SK-N-MC (cell line): ENCODE results near the gene MAGI2.

Experiments
- DNase-seq: peaks from one replicate; pipeline ENCODE4 v3.0.0-alpha.2; 2011; ENCODE audit warnings: low read depth, low spot score
- H3K27ac ChIP-seq: fragments of 200-600 bp; sonication (generic); 2 replicates; pipeline ENCODE4 v1.5.1; 2016; ENCODE audit warnings: mixed run types
- H3K36me3 ChIP-seq: fragments of 200-600 bp; sonication (generic); 2 replicates; pipeline ENCODE4 v1.6.1; 2017; ENCODE audit warnings: antibody characterized with exemption, low read length, mixed read lengths; ENCODE audit not compliant: insufficient read depth
- H3K4me3 ChIP-seq: fragments of 200-600 bp; sonication (generic); 2 replicates; pipeline ENCODE4 v1.5.1; 2016
- H3K9ac ChIP-seq: fragments of 200-600 bp; sonication (generic); 2 replicates; pipeline ENCODE4 v1.8.0; 2017; ENCODE audit warnings: mixed run types, mixed read lengths; ENCODE audit not compliant: insufficient read length
- H3K9me3 ChIP-seq: fragments of 200-600 bp; sonication (generic); 2 replicates; pipeline ENCODE4 v1.6.1; 2017; ENCODE audit warnings: low read depth, mild to moderate bottlenecking, antibody characterized with exemption, low read length, moderate library complexity, mixed read lengths
- EZH2 ChIP-seq: fragments of 200-600 bp; sonication (generic); IDR thresholded peaks from one replicate; pipeline ENCODE4 v1.6.1; 2017; ENCODE audit warnings: antibody characterized with exemption
- FOXP2 ChIP-seq: optimal IDR thresholded peaks from 2 replicates; pipeline ENCODE3; 2011; ENCODE audit warnings: mild to moderate bottlenecking, moderate library complexity; ENCODE audit not compliant: insufficient read depth; ENCODE audit errors: extremely low read length, control extremely low read depth
- POLR2AphosphoS5 ChIP-seq: IDR thresholded peaks from 2 replicates; pipeline ENCODE4 v1.6.1; 2012; ENCODE audit warnings: mild to moderate bottlenecking, low read depth, low read length, borderline replicate concordance

MAGI2 gene

DNA sequence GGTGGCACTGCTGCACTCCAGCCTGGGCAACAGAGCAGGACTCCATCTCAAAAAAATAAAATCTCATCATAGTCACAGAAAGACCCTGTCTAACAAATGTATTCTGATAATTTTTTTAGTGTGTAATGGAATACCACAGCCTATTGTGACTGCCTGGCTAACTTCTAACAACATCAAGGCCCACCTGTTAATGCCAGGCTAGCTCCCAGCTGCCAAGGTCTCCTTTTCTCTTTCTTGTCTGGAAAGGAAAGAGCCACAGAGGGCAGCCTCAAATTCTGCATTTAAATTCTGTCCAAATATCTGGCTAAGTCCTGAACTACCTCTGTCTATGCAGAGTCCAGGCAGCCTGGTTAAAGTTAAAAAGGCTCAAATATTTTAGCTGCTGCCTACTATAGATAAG, 700.9 kb downstream of the MAGI2 start:
- DNase-seq: no peak
- no peak for TF ChIP-seq EZH2
- TF ChIP-seq FOXP2: no peak
- TF ChIP-seq POLR2AphosphoS5: no peak
- H3K36me3 ChIP-seq: no peaks in the 10 kb centered on the region
- H3K4me3 ChIP-seq: no peak overlapping the region
- H3K27ac ChIP-seq: no peak overlapping the region
- H3K9me3 ChIP-seq: no peaks in the 10 kb centered on the region
- H3K9ac ChIP-seq: no peak overlapping the region

DNA sequence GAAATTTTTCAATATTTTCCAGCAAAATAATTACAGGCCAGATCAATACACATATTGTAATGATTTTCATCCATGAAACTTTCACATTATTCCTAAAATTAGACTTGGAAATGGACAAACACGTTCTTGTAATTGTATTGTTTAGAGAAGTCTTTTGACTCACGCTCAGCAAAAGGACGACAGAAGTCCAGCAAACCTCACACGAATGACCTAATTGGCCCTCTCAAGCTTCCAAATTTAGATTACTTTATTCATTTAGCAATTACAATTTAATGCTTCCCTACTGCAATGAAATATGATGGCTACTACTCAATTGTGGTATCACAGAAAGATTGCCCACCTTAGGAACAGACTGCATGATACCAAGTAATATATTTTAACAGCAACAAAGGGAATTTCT, 702.2 kb downstream of the MAGI2 start:
- Histone ChIP-seq H3K9me3 (no peaks in the 10 kb centered on the region), H3K36me3 (no peaks in the 10 kb centered on the region), H3K4me3 (no peak overlapping the region), H3K9ac (no peak overlapping the region), H3K27ac (no peak overlapping the region)
- no peak for DNase-seq
- TF ChIP-seq FOXP2 (no peak), POLR2AphosphoS5 (no peak), EZH2 (no peak)

DNA sequence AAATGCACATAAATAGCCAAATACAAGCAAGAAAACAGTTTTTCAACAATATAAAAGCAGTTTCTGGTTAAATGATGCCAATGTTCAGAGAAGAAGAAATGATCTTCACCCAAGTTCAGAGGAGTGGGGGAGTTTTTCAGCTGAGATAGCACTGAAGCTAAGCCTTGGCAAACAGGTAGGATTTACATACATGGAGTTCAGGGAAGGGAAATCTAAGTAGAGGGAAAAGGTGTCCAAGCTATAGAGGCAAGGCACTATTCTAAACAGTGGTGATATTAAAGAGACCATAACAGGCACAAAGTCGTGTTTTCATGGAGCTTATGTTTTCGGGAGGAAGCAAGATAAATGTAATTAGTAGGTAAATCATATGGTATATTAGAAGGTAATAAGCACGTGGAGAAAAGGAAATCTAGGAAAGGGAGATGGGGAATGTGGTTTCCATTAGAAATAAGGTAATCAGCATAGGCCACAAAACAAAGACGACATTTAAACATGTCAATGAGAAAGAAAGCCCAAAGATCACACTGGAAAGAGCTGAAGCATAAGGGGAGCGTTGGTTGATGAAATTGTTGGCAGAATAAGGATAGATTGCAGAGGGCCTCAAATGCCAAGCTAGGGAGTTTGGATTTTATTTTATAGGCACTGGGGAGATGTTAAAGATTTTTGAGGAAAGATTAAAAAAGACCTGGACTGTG, 704.3 kb downstream of the MAGI2 start:
- Histone ChIP-seq H3K36me3 (no peaks in the 10 kb centered on the region), H3K9ac (no peak overlapping the region), H3K4me3 (no peak overlapping the region), H3K27ac (no peak overlapping the region), H3K9me3 (no peaks in the 10 kb centered on the region)
- DNase-seq: no peak
- TF ChIP-seq FOXP2: no peak
- no peak for TF ChIP-seq EZH2
- no peak for TF ChIP-seq POLR2AphosphoS5

DNA sequence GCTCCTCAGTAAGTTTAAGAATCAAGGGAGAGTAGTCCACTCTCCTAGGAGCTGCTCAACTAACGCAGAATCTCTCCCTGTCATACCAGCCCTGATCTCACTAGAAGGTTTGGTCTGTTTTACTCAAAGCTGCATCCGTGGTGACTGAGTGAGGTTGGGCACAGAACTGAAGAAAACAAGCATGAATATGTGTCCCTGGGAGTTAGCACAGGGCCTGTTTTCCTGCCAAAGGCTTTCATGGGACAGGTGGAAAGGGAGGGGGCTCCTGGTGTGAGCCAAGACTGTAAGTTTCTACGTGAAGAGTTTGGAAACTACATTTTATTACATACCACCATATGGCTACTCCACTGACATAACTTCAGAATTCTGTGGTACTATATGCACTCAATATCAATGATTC, 705.9 kb downstream of the MAGI2 start:
- Histone ChIP-seq H3K9ac (no peak overlapping the region), H3K9me3 (no peaks in the 10 kb centered on the region)
- DNase-seq: no peak

DNA sequence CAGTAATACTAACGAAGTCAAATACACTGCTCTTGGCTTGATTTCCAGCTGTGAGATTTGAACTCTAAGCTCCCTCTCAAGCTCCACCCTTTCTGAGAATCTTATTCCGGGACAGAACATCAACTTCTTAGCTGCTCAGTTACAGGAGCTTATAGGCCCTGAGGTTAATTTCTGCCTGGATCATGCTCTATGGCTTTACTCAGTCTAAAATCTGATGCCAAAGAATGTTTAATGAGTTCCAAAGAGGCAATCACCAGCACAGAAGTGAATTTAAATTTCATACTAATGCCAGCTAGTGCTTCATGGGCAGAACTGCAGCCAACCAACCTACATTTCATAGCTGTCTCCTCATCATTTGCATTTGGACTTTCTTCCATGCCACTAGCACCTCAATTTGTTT, 707.2 kb downstream of the MAGI2 start:
- TF ChIP-seq POLR2AphosphoS5 (no peak), FOXP2 (no peak), EZH2 (no peak)
- H3K27ac ChIP-seq: no peak overlapping the region
- no peak overlapping the region for H3K9ac ChIP-seq
- H3K36me3 ChIP-seq: no peaks in the 10 kb centered on the region
- no peak overlapping the region for H3K4me3 ChIP-seq
- DNase-seq: no peak
- no peaks in the 10 kb centered on the region for H3K9me3 ChIP-seq

More for the DNA sequence above, 705.9 kb downstream of the MAGI2 start:
- no peak for TF ChIP-seq FOXP2
- TF ChIP-seq EZH2: no peak
- no peak for TF ChIP-seq POLR2AphosphoS5
- Histone ChIP-seq H3K4me3 (no peak overlapping the region), H3K27ac (no peak overlapping the region), H3K36me3 (no peaks in the 10 kb centered on the region)

DNA sequence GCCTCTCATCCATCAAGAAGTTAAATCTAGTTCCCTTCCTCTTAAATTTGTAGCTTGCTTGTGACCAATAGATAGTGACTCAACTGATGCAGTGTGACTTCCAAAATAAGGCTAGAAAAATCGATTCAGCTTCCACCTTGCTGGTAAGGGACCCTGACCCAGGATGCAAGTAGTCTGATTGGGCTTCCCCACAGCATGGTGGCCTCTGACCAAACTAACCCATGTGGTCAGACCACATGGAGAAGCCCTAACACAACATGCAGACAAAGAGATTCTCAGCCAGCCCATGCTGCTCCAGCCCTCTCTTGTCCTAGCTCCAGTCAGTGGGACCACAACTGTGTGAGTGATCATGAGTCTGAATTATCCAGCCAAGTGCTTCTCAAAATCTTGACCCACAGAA, 710.8 kb downstream of the MAGI2 start:
- TF ChIP-seq POLR2AphosphoS5 (no peak), FOXP2 (no peak), EZH2 (no peak)
- no peak overlapping the region for H3K27ac ChIP-seq
- no peak overlapping the region for H3K9ac ChIP-seq
- H3K36me3 ChIP-seq: no peaks in the 10 kb centered on the region
- H3K9me3 ChIP-seq: no peaks in the 10 kb centered on the region
- no peak overlapping the region for H3K4me3 ChIP-seq
- DNase-seq: no peak

DNA sequence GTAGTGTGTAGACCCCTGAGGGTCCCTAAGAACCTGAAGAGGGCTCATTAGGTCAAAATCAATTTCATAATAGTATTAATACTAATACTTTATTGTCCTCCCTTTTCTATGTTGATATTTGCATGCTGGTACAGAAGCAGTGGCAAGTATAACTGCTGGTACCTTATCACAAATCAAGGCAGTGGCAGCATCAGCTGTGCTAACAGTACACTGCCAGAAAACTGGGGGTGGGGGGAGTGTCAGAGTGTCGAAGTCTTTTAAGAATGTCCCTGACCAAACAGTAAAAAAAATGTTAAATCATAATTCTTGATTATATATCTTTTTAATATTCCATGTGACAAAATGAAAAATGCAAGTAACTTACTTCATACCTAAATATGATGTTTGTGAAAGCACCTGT, 716.9 kb downstream of the MAGI2 start:
- no peaks in the 10 kb centered on the region for H3K9me3 ChIP-seq
- no peak for DNase-seq
- H3K9ac ChIP-seq: no peak overlapping the region
- H3K36me3 ChIP-seq: no peaks in the 10 kb centered on the region
- TF ChIP-seq POLR2AphosphoS5 (no peak), EZH2 (no peak), FOXP2 (no peak)
- H3K27ac ChIP-seq: no peak overlapping the region
- no peak overlapping the region for H3K4me3 ChIP-seq

DNA sequence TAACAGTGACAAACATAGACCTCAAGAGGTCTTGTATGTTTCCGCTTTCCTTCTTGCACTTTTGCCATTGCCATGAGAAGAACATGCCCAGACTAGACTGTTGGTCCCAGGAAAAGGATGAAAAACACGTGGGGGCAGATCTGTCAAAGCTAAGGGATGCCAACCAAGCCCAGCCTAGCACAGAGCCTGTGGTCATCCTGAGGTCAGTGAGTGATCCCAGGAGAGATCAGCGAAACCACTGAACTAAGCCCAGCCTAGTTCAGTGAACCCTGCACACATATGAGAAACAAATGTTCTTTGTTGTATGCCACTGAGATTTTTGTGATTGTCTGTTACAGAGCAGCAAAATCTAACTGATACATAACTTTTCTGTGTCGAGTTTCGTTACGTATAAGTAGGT, 718.8 kb downstream of the MAGI2 start:
- TF ChIP-seq POLR2AphosphoS5 (no peak), EZH2 (no peak), FOXP2 (no peak)
- no peak overlapping the region for H3K9ac ChIP-seq
- H3K9me3 ChIP-seq: no peaks in the 10 kb centered on the region
- DNase-seq: no peak
- no peaks in the 10 kb centered on the region for H3K36me3 ChIP-seq
- no peak overlapping the region for H3K4me3 ChIP-seq
- no peak overlapping the region for H3K27ac ChIP-seq

DNA sequence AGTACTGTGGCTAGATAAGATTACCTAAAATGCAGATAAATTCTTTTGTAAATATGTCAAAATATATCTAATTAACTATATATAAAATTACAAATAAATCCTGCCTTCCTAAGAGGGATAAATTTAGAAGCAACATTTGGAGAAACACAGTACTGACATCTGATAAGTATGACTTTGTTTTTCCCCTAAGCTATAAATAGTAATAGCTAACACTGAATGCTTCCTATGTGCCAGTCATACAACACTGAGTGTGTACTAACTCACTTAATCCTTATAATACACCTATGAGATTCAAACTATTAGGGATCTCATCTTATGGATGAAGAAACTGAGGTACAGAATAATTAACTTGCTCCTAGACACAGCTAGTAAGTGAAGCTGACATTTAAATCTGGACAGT, 733.4 kb downstream of the MAGI2 start:
- H3K36me3 ChIP-seq: no peaks in the 10 kb centered on the region
- H3K9me3 ChIP-seq: no peaks in the 10 kb centered on the region
- no peak overlapping the region for H3K27ac ChIP-seq
- H3K9ac ChIP-seq: no peak overlapping the region
- no peak overlapping the region for H3K4me3 ChIP-seq
- no peak for TF ChIP-seq FOXP2
- no peak for DNase-seq
